Measurements from ENCODE around the gene CGREF1.

CGREF1 gene

GRCh38 chr2:27148801-27149439 is 30.0 kb upstream of the CGREF1 start, which contains the start of gene TCF23:
TCF23 (plus strand) TSS chr2:27149004; CDS start chr2:27149134, 130 bp downstream.
- TF ChIP-seq CTCF (IDR thresholded peaks at IDR 0.05; ENCODE audit: insufficient read depth, low read depth, low read length, missing control alignments): no peak
- no peak within 1 kb of the TSS for H3K4me3 ChIP-seq (ENCODE audit: low read depth, low read length)
- no peak for DNase-seq (ENCODE audit: low read depth)

GRCh38 chr2:27147935-27148334 is 29.0 kb upstream of the CGREF1 start:
- no peak overlapping the region for H3K4me3 ChIP-seq (ENCODE audit: low read depth, low read length)
- TF ChIP-seq CTCF (IDR thresholded peaks at IDR 0.05; ENCODE audit: insufficient read depth, low read depth, low read length, missing control alignments): no peak
- no peak for DNase-seq (ENCODE audit: low read depth)

- no peak for TF ChIP-seq CTCF (IDR thresholded peaks at IDR 0.05; ENCODE audit: insufficient read depth, low read depth, low read length, missing control alignments)
- DNase-seq (ENCODE audit: low read depth): no peak
- H3K4me3 ChIP-seq (ENCODE audit: low read depth, low read length): no peak overlapping the region
Observed at GRCh38 chr2:27145682-27146081, 26.8 kb upstream of the CGREF1 start.

- no peak overlapping the region for H3K4me3 ChIP-seq (ENCODE audit: low read depth, low read length)
- no peak for TF ChIP-seq CTCF (IDR thresholded peaks at IDR 0.05; ENCODE audit: insufficient read depth, low read depth, low read length, missing control alignments)
- DNase-seq (ENCODE audit: low read depth): no peak
Observed at GRCh38 chr2:27143285-27143684, 24.4 kb upstream of the CGREF1 start.

- no peak for DNase-seq (ENCODE audit: low read depth)
- no peak within 1 kb of the TSS for H3K4me3 ChIP-seq (ENCODE audit: low read depth, low read length)
- no peak for TF ChIP-seq CTCF (IDR thresholded peaks at IDR 0.05; ENCODE audit: insufficient read depth, low read depth, low read length, missing control alignments)
Observed at GRCh38 chr2:27139310-27139709, 20.4 kb upstream of the CGREF1 start, which contains the start of gene PRR30. PRR30 (minus strand) TSS chr2:27139410; CDS start chr2:27138329, 1,081 bp downstream.

GRCh38 chr2:27138111-27138510 is 19.2 kb upstream of the CGREF1 start:
- no peak overlapping the region for H3K4me3 ChIP-seq (ENCODE audit: low read depth, low read length)
- DNase-seq (ENCODE audit: low read depth): no peak
- TF ChIP-seq CTCF (IDR thresholded peaks at IDR 0.05; ENCODE audit: insufficient read depth, low read depth, low read length, missing control alignments): no peak

Data from GM12865 (cell line).